KBM-7 (cell line): ENCODE data around the gene ST6GALNAC6.
"Not testable (repeated sequence)": the region's sequence is repeated elsewhere in the genome, so short reads cannot be mapped to it uniquely, and the experiment has no call there.

Experiments
- DNase-seq: peaks from one replicate; pipeline ENCODE4 v3.0.0-alpha.2; 2015
- in situ Hi-C: fragments of 300-500 bp; cut with MboI; formaldehyde crosslinking; loops from 2 replicates; pipeline ENCODE4 v1.14.3; 2020; ENCODE audit warnings: low sequenced_read_pairs, low pct_unique_long_range_greater_than_20kb, mixed read lengths

ST6GALNAC6 gene

GRCh38 chr9:127847833-127848755 is 51.3 kb downstream of the ST6GALNAC6 start:
- in situ Hi-C loops, result no loop called here
- DNase-seq, result no peak

DNA sequence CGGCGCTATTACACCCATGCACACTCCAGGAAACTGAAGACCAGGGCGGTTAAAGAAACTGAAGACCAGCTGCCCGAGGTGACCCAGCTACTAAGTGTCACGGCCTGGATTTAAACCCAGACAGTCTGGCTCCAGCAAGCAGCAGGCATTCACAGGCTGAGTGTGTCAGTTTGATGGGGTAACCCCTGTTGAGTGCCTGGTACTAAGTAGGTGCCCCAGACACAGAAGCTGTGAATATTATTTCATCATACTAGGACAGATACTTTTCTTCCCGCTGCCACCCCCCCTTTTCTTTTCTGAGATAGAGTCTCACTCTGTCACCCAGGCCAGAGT is 52.3 kb downstream of the ST6GALNAC6 start:
- no peak for DNase-seq
- in situ Hi-C loops, result no loop called here

DNA sequence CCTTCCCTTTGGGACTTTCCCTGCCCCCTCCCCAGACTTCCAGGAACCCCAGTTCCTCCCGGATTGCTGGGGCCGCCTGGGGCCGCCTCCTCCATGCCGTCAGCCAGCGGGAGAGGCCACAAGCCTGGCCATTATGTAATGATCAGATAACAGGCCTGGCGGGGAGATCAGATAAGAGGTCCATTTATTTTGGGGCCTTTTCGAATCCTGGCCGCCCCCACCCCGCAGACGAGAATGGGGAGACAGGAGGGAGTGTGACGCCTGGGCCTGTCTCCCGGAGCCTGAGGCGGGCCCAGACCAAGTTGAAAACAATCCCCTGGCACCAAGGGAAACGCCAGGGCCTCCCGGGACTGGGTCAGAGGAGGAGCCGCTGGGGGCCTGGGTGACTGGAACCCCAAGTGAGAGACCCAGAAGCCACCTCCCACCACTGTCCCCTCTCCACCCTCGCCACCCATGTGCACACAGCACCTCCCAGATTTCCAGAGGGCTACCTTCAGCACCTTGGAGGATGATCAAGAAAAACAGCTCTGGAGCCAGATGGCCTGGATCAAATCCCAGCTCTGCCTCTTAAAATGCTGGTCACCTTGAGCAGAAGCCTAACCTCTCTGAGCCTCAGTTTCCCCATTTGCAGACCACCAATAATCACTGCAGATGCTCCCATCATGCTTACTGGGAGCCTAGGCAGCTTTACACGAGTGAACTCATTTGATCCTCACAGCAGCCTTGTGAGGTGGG is 52.8 kb downstream of the ST6GALNAC6 start:
- in situ Hi-C loops, result no loop called here
- DNase-seq, result no peak

GRCh38 chr9:127845619-127846018 is 53.8 kb downstream of the ST6GALNAC6 start:
- in situ Hi-C loops, DNase-seq: not testable (repeated sequence)

- DNase-seq, result no peak
- in situ Hi-C loops, result no loop called here
Observed at GRCh38 chr9:127844821-127845359, 54.5 kb downstream of the ST6GALNAC6 start.

DNA sequence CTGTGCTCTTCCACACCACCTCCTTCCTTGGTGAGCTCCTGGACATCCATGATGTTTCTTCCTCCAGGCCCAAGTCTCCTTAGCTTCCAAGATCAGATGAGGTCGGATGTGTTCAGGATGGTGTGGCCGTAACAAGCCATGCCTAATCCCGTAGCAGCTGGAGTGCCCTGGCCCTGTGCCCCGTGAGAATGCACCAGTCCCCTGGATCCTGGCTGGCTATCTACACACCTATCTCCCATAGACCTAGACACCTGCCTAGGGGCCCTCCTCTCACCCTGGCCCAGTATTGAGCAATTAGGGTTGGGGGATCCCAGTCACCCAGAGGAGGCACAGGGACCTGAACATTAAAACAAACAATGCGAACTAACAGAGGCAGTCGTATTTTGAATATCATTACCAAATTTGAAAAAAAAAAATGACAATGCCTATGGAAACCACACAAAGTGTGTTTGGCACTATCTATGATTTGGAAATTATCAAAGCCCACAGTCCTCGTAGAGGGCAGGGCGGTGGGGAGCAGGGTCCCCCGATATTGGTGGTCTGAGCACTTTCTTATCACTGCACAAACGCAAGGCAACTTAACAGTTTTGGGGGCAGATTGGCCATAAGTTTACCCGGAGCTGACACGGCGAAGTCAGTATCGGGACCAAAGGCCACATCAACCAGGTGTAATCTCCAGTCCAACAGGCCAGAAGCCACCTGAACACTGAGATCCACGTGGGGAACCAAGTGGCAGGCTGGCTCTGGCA is 58.1 kb downstream of the ST6GALNAC6 start:
- no peak for DNase-seq
- in situ Hi-C loops, result no loop called here

DNA sequence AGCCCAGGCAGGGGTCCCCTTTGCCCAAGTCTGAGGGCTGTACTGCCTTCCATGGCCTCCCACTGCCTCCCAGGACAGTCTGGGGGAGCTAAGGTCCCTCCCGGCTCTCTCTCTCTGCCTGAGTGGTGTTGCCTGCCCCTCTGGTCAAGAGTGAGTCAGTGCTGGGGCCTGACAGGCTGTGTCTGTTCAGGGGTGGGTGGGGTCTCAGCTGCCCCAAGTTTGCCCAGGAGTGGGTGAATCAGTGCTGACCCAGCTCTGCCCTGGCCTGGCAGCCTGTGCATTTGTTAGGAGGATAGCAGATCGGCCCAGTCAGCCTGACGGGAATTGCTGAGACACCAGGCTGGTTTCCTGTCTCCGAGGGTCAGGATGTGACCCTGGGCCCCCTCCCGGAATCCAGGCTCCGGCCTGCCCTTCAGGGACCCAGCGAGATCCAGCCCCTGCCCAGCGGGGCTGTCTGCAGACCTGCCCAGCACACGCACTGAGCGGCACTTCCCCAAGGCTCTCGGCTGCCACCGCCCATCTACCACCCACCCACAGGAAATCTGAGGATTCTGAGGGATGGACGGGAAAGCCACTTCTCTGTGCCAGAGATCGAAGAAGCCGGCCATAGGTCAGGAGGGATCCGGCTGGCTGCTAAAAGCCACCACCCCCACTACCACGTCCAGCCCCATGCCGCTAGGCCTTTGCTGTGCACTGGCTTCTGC is 60.9 kb downstream of the ST6GALNAC6 start:
- no peak for DNase-seq
- in situ Hi-C loops, result no loop called here

GRCh38 chr9:127837346-127837745 is 62.1 kb downstream of the ST6GALNAC6 start:
- DNase-seq, result no peak
- in situ Hi-C loops, result no loop called here

GRCh38 chr9:127836561-127836960 is 62.8 kb downstream of the ST6GALNAC6 start:
- DNase-seq, in situ Hi-C loops: not testable (repeated sequence)

DNA sequence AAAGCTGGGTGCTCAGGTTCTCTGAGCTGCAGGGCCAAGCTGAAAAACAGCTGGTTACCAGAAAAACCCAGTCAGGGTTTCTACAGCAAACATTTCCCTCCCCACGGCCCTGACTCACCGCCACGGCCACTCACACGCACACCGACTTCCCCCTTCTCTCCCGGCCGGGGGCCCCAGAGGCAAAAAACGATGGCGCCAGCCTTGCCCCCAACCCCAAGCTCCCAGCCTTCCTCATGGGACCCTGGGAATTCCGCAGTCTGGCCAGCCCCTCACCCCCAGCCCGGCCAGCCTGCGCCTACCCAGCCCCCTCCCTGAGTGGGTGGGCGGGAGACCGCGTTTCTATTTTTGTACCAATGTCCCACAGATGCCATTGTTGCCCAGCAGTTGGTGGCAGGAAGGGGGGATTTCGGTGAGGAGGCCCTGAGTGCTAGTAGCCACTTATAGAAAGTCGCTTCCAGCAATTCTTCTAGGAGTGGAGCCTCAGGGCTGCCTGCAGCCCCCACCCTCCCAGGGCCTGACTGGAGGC is 63.3 kb downstream of the ST6GALNAC6 start:
- DNase-seq, result peak; percentile 87
- in situ Hi-C loops, result no loop called here
